ENCODE data around the gene UBTF. TPM values are rescaled to one million over a fixed set of nuclear protein-coding genes. Genes with fewer than 3 reads are reported as not detected.

The UBTF gene
- total and polyA plus RNA-seq, 2 donors (not counting 3 experiments of a cell fraction or from before 2014, with no cell fraction given), result 14.7 to 84.7 TPM

GRCh38 chr17:44193326-44194084 is 26.0 kb downstream of the UBTF start:
- no peak overlapping the region for H3K4me2 ChIP-seq (ENCODE audit: insufficient read depth, low read length)
- CTCF ChIA-PET, result interaction anchor here (1.4 to 1.6 kb wide), 2 partner anchors 157 to 249 kb away, joined by 3 to 5 read pairs; no protein-coding TSS in a partner anchor
- TF ChIP-seq POLR2A (IDR thresholded peaks at IDR 0.05; ENCODE audit: low read depth, low read length) (no peak), POLR2AphosphoS5 (IDR thresholded peaks at IDR 0.05; ENCODE audit: insufficient read depth, low read depth, low read length) (peak; percentile 21), MYC (IDR thresholded peaks at IDR 0.05; ENCODE audit: low read depth, low read length) (no peak)
- no peak overlapping the region for H3K4me3 ChIP-seq (replicated peaks in 1 of 3; ENCODE audit: insufficient read depth in 1 of 3, low read depth in 1 of 3, low read length in 3 of 3)
- H3K9me1 ChIP-seq (replicated peaks; ENCODE audit: control insufficient read depth, extremely low read depth, insufficient read depth, low read length), result no peaks in the 10 kb centered on the region
- no TSS peak for BruUV-seq (replicated peaks)
- no peak for DNase-seq (ENCODE audit: low read depth, low spot score)
- peaks cover 19% of the 10 kb centered on the region for H3K79me2 ChIP-seq (ENCODE audit: control insufficient read depth, insufficient read depth, low read length)
- no peaks in the 10 kb centered on the region for H3K27me3 ChIP-seq (ENCODE audit: control insufficient read depth in 2 of 2, insufficient read depth in 2 of 2, low read length in 2 of 2)
- intact Hi-C loops (cut with micrococcal nuclease), result no loop called here
- H3K9ac ChIP-seq (replicated peaks; ENCODE audit: extremely low read depth, insufficient read depth, low read length), result no peak overlapping the region
- H2AFZ ChIP-seq (ENCODE audit: low read depth, low read length), result no peak overlapping the region
- dilution Hi-C loops (cut with MboI; ENCODE audit: extremely low pct_ligation_motif_present, low sequenced_read_pairs), result no loop called here
- FAIRE-seq, result no peak
- POLR2A ChIA-PET, result no interaction called here
- H3K27ac ChIP-seq (ENCODE audit: insufficient read depth, low read depth, low read length), result no peak overlapping the region
- H3K36me3 ChIP-seq (ENCODE audit: control insufficient read depth in 2 of 2, extremely low read depth in 1 of 2, insufficient read depth in 2 of 2, low read length in 2 of 2), result peaks cover 11 to 48% of the 10 kb centered on the region in 2 experiments
- no peaks in the 10 kb centered on the region for H4K20me1 ChIP-seq (replicated peaks; ENCODE audit: control insufficient read depth, extremely low read depth, insufficient read depth, low read length)
- peaks cover 13% of the 10 kb centered on the region for H3K4me1 ChIP-seq (ENCODE audit: control insufficient read depth, extremely low read depth, insufficient read depth, low read length)
- H3K9me3 ChIP-seq (replicated peaks; ENCODE audit: control insufficient read depth, insufficient read depth, low read length), result no peaks in the 10 kb centered on the region

- no peak for FAIRE-seq
- TF ChIP-seq GATA2 (IDR thresholded peaks at IDR 0.05; ENCODE audit: insufficient read depth, insufficient read length, low read depth, low read length) (no peak), CTCF (IDR thresholded peaks at IDR 0.05; ENCODE audit: extremely low read depth in 1 of 2, insufficient read depth in 1 of 2, low read depth in 1 of 2, low read length in 2 of 2) (no peak), EZH2 (IDR thresholded peaks at IDR 0.05; ENCODE audit: borderline replicate concordance, low read depth, low read length, severe bottlenecking) (no peak), POLR2AphosphoS5 (IDR thresholded peaks at IDR 0.05; ENCODE audit: insufficient read depth, low read depth, low read length) (no peak), FOS (IDR thresholded peaks at IDR 0.05; ENCODE audit: borderline replicate concordance, insufficient read depth, low read length) (no peak), JUN (IDR thresholded peaks at IDR 0.05; ENCODE audit: borderline replicate concordance, insufficient read depth, insufficient read length, low read depth) (no peak), MYC (IDR thresholded peaks at IDR 0.05; ENCODE audit: low read depth, low read length) (no peak), POLR2A (IDR thresholded peaks at IDR 0.05; ENCODE audit: low read depth, low read length) (no peak)
- TF ChIP-seq, protein P1, sequence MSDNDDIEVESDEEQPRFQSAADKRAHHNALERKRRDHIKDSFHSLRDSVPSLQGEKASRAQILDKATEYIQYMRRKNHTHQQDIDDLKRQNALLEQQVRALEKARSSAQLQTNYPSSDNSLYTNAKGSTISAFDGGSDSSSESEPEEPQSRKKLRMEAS (IDR thresholded peaks at IDR 0.05; ENCODE audit: insufficient read depth, insufficient read length), result no peak
- BruUV-seq (replicated peaks), result TSS peak; percentile 6
- CTCF ChIA-PET, result interaction anchor here (1.0 kb wide), 1 partner anchor 11 kb away, joined by 3 read pairs; no protein-coding TSS in a partner anchor
- POLR2A ChIA-PET, result no interaction called here
- peaks cover 10% of the 10 kb centered on the region for H3K4me1 ChIP-seq (ENCODE audit: control insufficient read depth, extremely low read depth, insufficient read depth, low read length)
- H3K9ac ChIP-seq (replicated peaks; ENCODE audit: extremely low read depth, insufficient read depth, low read length), result no peak overlapping the region
- no peaks in the 10 kb centered on the region for H3K27me3 ChIP-seq (ENCODE audit: control insufficient read depth in 2 of 2, insufficient read depth in 2 of 2, low read length in 2 of 2)
- H3K4me2 ChIP-seq (ENCODE audit: insufficient read depth, low read length), result no peak overlapping the region
- dilution Hi-C loops (cut with MboI; ENCODE audit: extremely low pct_ligation_motif_present, low sequenced_read_pairs), result no loop called here
- H3K27ac ChIP-seq (ENCODE audit: insufficient read depth, low read depth, low read length), result no peak overlapping the region
- no peaks in the 10 kb centered on the region for H3K9me3 ChIP-seq (replicated peaks; ENCODE audit: control insufficient read depth, insufficient read depth, low read length)
- no peak for DNase-seq (ENCODE audit: low read depth, low spot score)
- H2AFZ ChIP-seq (ENCODE audit: low read depth, low read length), result no peak overlapping the region
- H4K20me1 ChIP-seq (replicated peaks; ENCODE audit: control insufficient read depth, extremely low read depth, insufficient read depth, low read length), result no peaks in the 10 kb centered on the region
- intact Hi-C loops (cut with micrococcal nuclease), result no loop called here
- no peaks in the 10 kb centered on the region for H3K9me1 ChIP-seq (replicated peaks; ENCODE audit: control insufficient read depth, extremely low read depth, insufficient read depth, low read length)
- no peak overlapping the region for H3K4me3 ChIP-seq (replicated peaks in 1 of 3; ENCODE audit: insufficient read depth in 1 of 3, low read depth in 1 of 3, low read length in 3 of 3)
- H3K36me3 ChIP-seq (ENCODE audit: control insufficient read depth in 2 of 2, extremely low read depth in 1 of 2, insufficient read depth in 2 of 2, low read length in 2 of 2), result peaks cover 11 to 48% of the 10 kb centered on the region in 2 experiments
- H3K79me2 ChIP-seq (ENCODE audit: control insufficient read depth, insufficient read depth, low read length), result peaks cover 16% of the 10 kb centered on the region
Measured at GRCh38 chr17:44192750-44193149, 26.7 kb downstream of the UBTF start.
